Measurements from ENCODE around the gene MOBP.

DNA sequence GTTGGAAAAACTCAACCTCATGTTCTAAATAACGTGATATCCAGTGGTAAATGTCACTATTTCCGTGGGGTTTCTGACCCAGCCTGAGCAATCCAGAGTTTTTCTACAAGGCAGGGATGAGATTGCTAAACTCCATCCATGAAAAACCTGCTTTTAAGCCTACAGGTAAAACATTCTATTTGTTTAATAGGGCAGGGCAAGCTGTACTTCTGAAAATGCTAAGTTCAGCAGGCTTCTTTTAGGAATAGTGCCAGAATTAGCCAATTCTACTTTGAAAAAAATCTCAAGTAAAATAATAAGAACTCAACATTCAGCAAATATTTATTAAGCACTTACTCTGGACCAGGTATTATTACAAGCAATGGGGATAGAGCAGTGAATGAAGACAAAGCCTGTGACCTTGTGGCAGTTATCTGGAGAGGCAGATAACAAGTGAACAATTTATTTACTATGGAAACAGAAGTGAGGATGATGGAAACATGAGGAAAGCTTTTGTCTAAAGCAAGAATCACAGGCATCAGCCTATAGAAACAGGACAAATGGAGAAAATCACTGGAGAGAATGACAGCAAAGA is 47.7 kb upstream of the MOBP start:
- no peak for TF ChIP-seq POLR2AphosphoS5 (IDR thresholded peaks at IDR 0.05; ENCODE audit: borderline replicate concordance, low read depth, low read length)
- no peak for TF ChIP-seq EZH2 (IDR thresholded peaks at IDR 0.05)

Data from SK-N-MC (cell line).